Vagina (tissue), 2 donors: ENCODE results near the gene CAPS. TPM values are rescaled to one million over a fixed set of nuclear protein-coding genes. Genes with fewer than 3 reads are reported as not detected.

Experiments
- DNase-seq, 2 donors: peaks; one replicate each; pipeline ENCODE4 v3.0.0-alpha.2; 2017; ENCODE audit errors: extremely low spot score in 2 of 2
- H3K27ac ChIP-seq: fragments of 200-600 bp; sonication (generic); one replicate; pipeline ENCODE4 v1.5.1; 2019
- H3K27me3 ChIP-seq: fragments of 200-600 bp; sonication (generic); one replicate; pipeline ENCODE4 v1.5.1; 2019
- H3K36me3 ChIP-seq, 2 donors: fragments of 200-600 bp; sonication (generic); one replicate each; pipeline ENCODE4 v1.5.1; 2017 to 2019
- H3K4me1 ChIP-seq: fragments of 200-600 bp; sonication (generic); one replicate; pipeline ENCODE4 v1.5.1; 2019
- H3K4me3 ChIP-seq, 2 donors: fragments of 200-600 bp; sonication (generic); 1 replicate in 1 of 2; 2 replicates in 1 of 2; pipeline ENCODE4 v1.5.1; 2016 to 2019
- H3K9me3 ChIP-seq: fragments of 200-600 bp; sonication (generic); one replicate; pipeline ENCODE4 v1.5.1; 2019
- POLR2A ChIP-seq, 2 donors: fragments of 450-650 bp; IDR thresholded peaks; one replicate each; pipeline ENCODE4 v1.6.1; 2017; ENCODE audit warnings: antibody characterized with exemption in 2 of 2, mild to moderate bottlenecking in 2 of 2, moderate library complexity in 2 of 2
- POLR2AphosphoS5 ChIP-seq, 2 donors: sonication (generic); formaldehyde crosslinking; IDR thresholded peaks; one replicate each; pipeline ENCODE4 v1.9.0; 2017; ENCODE audit warnings: antibody characterized with exemption in 2 of 2, mild to moderate bottlenecking in 2 of 2, low read depth in 1 of 2; ENCODE audit not compliant: insufficient read depth in 1 of 2
- intact Hi-C: fragments of 100-400 bp; cut with DNase I; formaldehyde crosslinking; loops from one replicate; pipeline ENCODE4 v1.15.1; 2023
- total RNA-seq: library from RNA; depleted of rRNA; stranded (reverse); fragments of >200 nt; gene quantifications from one replicate; pipeline ENCODE4 v1.2.3, GENCODE V29; 2016
- TF ChIP-seq, protein P1 (sequence below), 3 experiments: fragments of 450-650 bp in 2 of 3; fragments of 200-600 bp in 1 of 3; sonication (generic) in 1 of 3; IDR thresholded peaks; one replicate each; pipeline ENCODE4 v1.5.1; 2017 to 2019; ENCODE audit warnings: antibody characterized with exemption in 3 of 3, mild to moderate bottlenecking in 2 of 3, moderate library complexity in 2 of 3

Gene CAPS
- total RNA-seq, 1 donor from 2014 or later = 35.8 TPM

- Histone ChIP-seq H3K9me3 (no peaks in the 10 kb centered on the region), H3K4me1 (peaks cover 81% of the 10 kb centered on the region), H3K4me3 (no peak overlapping the region), H3K36me3 (no peaks in the 10 kb centered on the region), H3K27ac (no peak overlapping the region), H3K27me3 (no peaks in the 10 kb centered on the region)
- no peak for DNase-seq
- intact Hi-C loops = no loop called here
- no peak for TF ChIP-seq POLR2A (IDR thresholded peaks at IDR 0.05)
- TF ChIP-seq, protein P1, sequence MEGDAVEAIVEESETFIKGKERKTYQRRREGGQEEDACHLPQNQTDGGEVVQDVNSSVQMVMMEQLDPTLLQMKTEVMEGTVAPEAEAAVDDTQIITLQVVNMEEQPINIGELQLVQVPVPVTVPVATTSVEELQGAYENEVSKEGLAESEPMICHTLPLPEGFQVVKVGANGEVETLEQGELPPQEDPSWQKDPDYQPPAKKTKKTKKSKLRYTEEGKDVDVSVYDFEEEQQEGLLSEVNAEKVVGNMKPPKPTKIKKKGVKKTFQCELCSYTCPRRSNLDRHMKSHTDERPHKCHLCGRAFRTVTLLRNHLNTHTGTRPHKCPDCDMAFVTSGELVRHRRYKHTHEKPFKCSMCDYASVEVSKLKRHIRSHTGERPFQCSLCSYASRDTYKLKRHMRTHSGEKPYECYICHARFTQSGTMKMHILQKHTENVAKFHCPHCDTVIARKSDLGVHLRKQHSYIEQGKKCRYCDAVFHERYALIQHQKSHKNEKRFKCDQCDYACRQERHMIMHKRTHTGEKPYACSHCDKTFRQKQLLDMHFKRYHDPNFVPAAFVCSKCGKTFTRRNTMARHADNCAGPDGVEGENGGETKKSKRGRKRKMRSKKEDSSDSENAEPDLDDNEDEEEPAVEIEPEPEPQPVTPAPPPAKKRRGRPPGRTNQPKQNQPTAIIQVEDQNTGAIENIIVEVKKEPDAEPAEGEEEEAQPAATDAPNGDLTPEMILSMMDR (IDR thresholded peaks at IDR 0.05) = no peak
- TF ChIP-seq POLR2AphosphoS5 (IDR thresholded peaks at IDR 0.05; ENCODE audit: insufficient read depth in 1 of 2, low read depth in 1 of 2) = no peak
Measured at GRCh38 chr19:5956323-5956722, 42.3 kb downstream of the CAPS start.

DNA sequence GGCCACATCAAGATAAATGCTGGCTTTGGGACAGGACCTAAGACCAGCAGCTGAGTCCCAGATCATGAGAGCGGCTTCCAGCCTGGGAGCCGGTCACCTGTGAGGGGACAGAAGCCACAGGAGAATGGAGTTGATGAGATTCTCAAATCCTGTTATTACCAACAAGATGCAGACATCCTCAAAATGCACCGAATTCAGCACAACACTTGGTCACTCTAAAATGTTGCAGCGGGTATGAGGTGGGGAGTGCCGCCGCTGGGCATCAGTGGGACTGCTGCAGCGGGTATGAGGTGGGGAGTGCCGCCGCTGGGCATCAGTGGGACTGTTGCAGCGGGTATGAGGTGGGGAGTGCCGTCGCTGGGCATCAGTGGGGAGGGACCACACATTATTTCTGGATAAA lies 42.7 kb downstream of the CAPS start:
- Histone ChIP-seq H3K36me3 (no peaks in the 10 kb centered on the region), H3K27me3 (no peaks in the 10 kb centered on the region), H3K4me3 (no peak overlapping the region), H3K4me1 (peaks cover 81% of the 10 kb centered on the region), H3K9me3 (no peaks in the 10 kb centered on the region), H3K27ac (no peak overlapping the region)
- intact Hi-C loops = no loop called here
- TF ChIP-seq, protein P1 (IDR thresholded peaks at IDR 0.05) = no peak
- TF ChIP-seq POLR2A (IDR thresholded peaks at IDR 0.05) = no peak
- TF ChIP-seq POLR2AphosphoS5 (IDR thresholded peaks at IDR 0.05; ENCODE audit: insufficient read depth in 1 of 2, low read depth in 1 of 2) = no peak
- no peak for DNase-seq

DNA sequence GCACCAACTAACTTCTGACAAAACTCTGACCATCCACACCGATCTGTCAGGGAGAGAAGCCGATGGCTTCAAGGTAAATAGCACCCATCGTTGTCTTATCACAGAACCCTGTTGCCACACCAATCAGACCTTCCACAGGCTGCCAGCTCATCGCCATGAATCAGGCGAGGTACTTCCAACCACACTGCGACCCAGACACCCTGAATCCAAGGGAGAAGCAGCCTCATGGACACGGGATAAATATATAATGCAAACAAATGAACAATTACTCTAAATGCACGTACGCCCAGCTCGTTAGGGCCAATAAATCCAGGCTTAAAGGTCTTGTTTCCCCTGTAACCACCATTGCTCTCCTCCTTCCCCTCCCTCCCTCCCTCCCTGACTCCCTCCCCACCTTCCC lies 43.1 kb downstream of the CAPS start:
- no peaks in the 10 kb centered on the region for H3K9me3 ChIP-seq
- no peak for TF ChIP-seq POLR2AphosphoS5 (IDR thresholded peaks at IDR 0.05; ENCODE audit: insufficient read depth in 1 of 2, low read depth in 1 of 2)
- no peak for TF ChIP-seq POLR2A (IDR thresholded peaks at IDR 0.05)
- TF ChIP-seq, protein P1 (IDR thresholded peaks at IDR 0.05) = no peak
- peaks cover 81% of the 10 kb centered on the region for H3K4me1 ChIP-seq
- H3K27me3 ChIP-seq = no peaks in the 10 kb centered on the region
- no peaks in the 10 kb centered on the region for H3K36me3 ChIP-seq
- H3K27ac ChIP-seq = no peak overlapping the region
- no peak for DNase-seq
- intact Hi-C loops = no loop called here
- H3K4me3 ChIP-seq = no peak overlapping the region

GRCh38 chr19:5958074-5958850 lies 44.2 kb downstream of the CAPS start:
- intact Hi-C loops = no loop called here
- TF ChIP-seq POLR2AphosphoS5 (IDR thresholded peaks at IDR 0.05; ENCODE audit: insufficient read depth in 1 of 2, low read depth in 1 of 2) (no peak), POLR2A (IDR thresholded peaks at IDR 0.05) (no peak)
- TF ChIP-seq, protein P1 (IDR thresholded peaks at IDR 0.05) = no peak
- Histone ChIP-seq H3K27me3 (no peaks in the 10 kb centered on the region), H3K4me3 (no peak overlapping the region), H3K4me1 (peaks cover 80% of the 10 kb centered on the region), H3K27ac (no peak overlapping the region), H3K36me3 (no peaks in the 10 kb centered on the region), H3K9me3 (no peaks in the 10 kb centered on the region)
- no peak for DNase-seq

GRCh38 chr19:5958851-5959122 lies 44.7 kb downstream of the CAPS start:
- H3K27me3 ChIP-seq = no peaks in the 10 kb centered on the region
- intact Hi-C loops = no loop called here
- no peaks in the 10 kb centered on the region for H3K9me3 ChIP-seq
- no peak for DNase-seq
- TF ChIP-seq POLR2AphosphoS5 (IDR thresholded peaks at IDR 0.05; ENCODE audit: insufficient read depth in 1 of 2, low read depth in 1 of 2) = no peak
- TF ChIP-seq, protein P1 (IDR thresholded peaks at IDR 0.05) = no peak
- no peak for TF ChIP-seq POLR2A (IDR thresholded peaks at IDR 0.05)
- H3K36me3 ChIP-seq = no peaks in the 10 kb centered on the region
- H3K4me1 ChIP-seq = peaks cover 80% of the 10 kb centered on the region
- no peak overlapping the region for H3K27ac ChIP-seq
- H3K4me3 ChIP-seq = no peak overlapping the region
